Naive thymus-derived CD4-positive, alpha-beta T cell (primary cell): ENCODE data around the gene ETNK2. TPM values are rescaled to one million over a fixed set of nuclear protein-coding genes. Genes with fewer than 3 reads are reported as not detected.
A peak's percentile ranks its signal among the peaks of the same experiment; 100 is the strongest.

Experiments
- ATAC-seq: fragments of 150-1000 bp; cut with Tn5 transposase; 2 replicates; pipeline ENCODE4 v1.10.0; 2021; ENCODE audit warnings: mild to moderate bottlenecking, moderate library complexity
- CTCF ChIA-PET: fragments of 350-600 bp; sonication (Branson Sonifier 250); formaldehyde crosslinking; loops from one replicate; lab custom pipeline; 2021; ENCODE audit warnings: antibody characterized with exemption; lab: Charles Lee
- POLR2A ChIA-PET: fragments of 350-600 bp; sonication (Branson Sonifier 250); formaldehyde crosslinking; loops from one replicate; lab custom pipeline; 2021; ENCODE audit warnings: antibody characterized with exemption, inconsistent platforms; lab: Charles Lee
- DNase-seq, 9 donors: peaks; one replicate each; pipeline versions ENCODE4 v3.0.0 to v3.0.0-alpha.2; 2020 to 2022; ENCODE audit warnings: mixed read lengths in 1 of 9
- H3K27ac ChIP-seq: one replicate; pipeline ENCODE4 v1.7.0; 2013; ENCODE audit warnings: mild to moderate bottlenecking, low read depth, low read length, moderate library complexity
- H3K27me3 ChIP-seq, 2 donors: one replicate each; pipeline ENCODE4 v1.7.0; 2013; ENCODE audit warnings: low read length in 2 of 2, mild to moderate bottlenecking in 2 of 2, moderate library complexity in 2 of 2; ENCODE audit not compliant: control insufficient read depth in 2 of 2, insufficient read depth in 2 of 2
- H3K36me3 ChIP-seq, 3 experiments: 1 replicate in 2 of 3; 2 replicates in 1 of 3; pipeline ENCODE4 v1.7.0; 2013; ENCODE audit warnings: low read length in 3 of 3, mild to moderate bottlenecking in 3 of 3, moderate library complexity in 1 of 3; ENCODE audit not compliant: insufficient read depth in 3 of 3, control insufficient read depth in 2 of 3
- H3K4me1 ChIP-seq, 2 donors: one replicate each; pipeline ENCODE4 v1.7.0; 2013; ENCODE audit warnings: low read length in 2 of 2, mild to moderate bottlenecking in 2 of 2, moderate library complexity in 1 of 2; ENCODE audit not compliant: control insufficient read depth in 2 of 2, insufficient read depth in 2 of 2
- H3K4me3 ChIP-seq: 2 replicates; pipeline ENCODE4 v1.7.0; 2013; ENCODE audit warnings: mild to moderate bottlenecking, low read length
- H3K9me3 ChIP-seq, 3 experiments: 1 replicate in 2 of 3; 2 replicates in 1 of 3; pipeline ENCODE4 v1.7.0; 2013; ENCODE audit warnings: low read length in 3 of 3; ENCODE audit not compliant: control insufficient read depth in 2 of 3
- H3K27ac Mint-ChIP-seq, 9 donors: one replicate each; pipeline ENCODE4 v1.8.0; 2020 to 2022; ENCODE audit warnings: mixed read lengths in 9 of 9, mild to moderate bottlenecking in 8 of 9, moderate library complexity in 5 of 9, inconsistent platforms in 2 of 9
- H3K27me3 Mint-ChIP-seq, 5 donors: one replicate each; pipeline ENCODE4 v1.8.0; 2021 to 2022; ENCODE audit warnings: mixed read lengths in 5 of 5, mild to moderate bottlenecking in 1 of 5
- H3K36me3 Mint-ChIP-seq, 5 donors: one replicate each; pipeline ENCODE4 v1.8.0; 2020 to 2022; ENCODE audit warnings: mixed read lengths in 5 of 5, mild to moderate bottlenecking in 3 of 5, inconsistent platforms in 1 of 5
- H3K4me1 Mint-ChIP-seq, 7 donors: one replicate each; pipeline ENCODE4 v1.8.0; 2020 to 2022; ENCODE audit warnings: mixed read lengths in 7 of 7, mild to moderate bottlenecking in 3 of 7, inconsistent platforms in 1 of 7
- H3K4me3 Mint-ChIP-seq, 10 donors: one replicate each; pipeline ENCODE4 v1.8.0; 2020 to 2022; ENCODE audit warnings: mild to moderate bottlenecking in 10 of 10, mixed read lengths in 10 of 10, moderate library complexity in 6 of 10, inconsistent platforms in 2 of 10
- H3K9me3 Mint-ChIP-seq, 11 donors: one replicate each; pipeline ENCODE4 v1.8.0; 2020 to 2022; ENCODE audit warnings: mixed read lengths in 11 of 11, mild to moderate bottlenecking in 4 of 11, inconsistent platforms in 1 of 11, moderate library complexity in 1 of 11
- intact Hi-C, 2 donors: fragments of 100-400 bp; cut with micrococcal nuclease; formaldehyde crosslinking; loops; one replicate each; pipeline ENCODE4 v1.15.1; 2023
- polyA plus RNA-seq, 2 donors: library from polyadenylated mRNA; unstranded; fragments of 300-500 nt; fragmentation: Illumina TruSeq; gene quantifications; one replicate each; pipeline ENCODE4 v1.2.3, GENCODE V29; 2021
- total RNA-seq, 6 experiments: library from RNA in 5 of 6; stranded (reverse) in 5 of 6; gene quantifications; 1 replicate in 5 of 6; 2 replicates in 1 of 6; pipeline ENCODE4 v1.2.3 and lab custom pipeline; 2021 to 2026

ETNK2 gene
- total and polyA plus RNA-seq, 7 experiments from 2014 or later, result 0.17 to 16.9 (median 4.4) TPM

- Histone ChIP-seq H3K27me3 (no peaks in the 10 kb centered on the region), H3K4me3 (no peak overlapping the region), H3K27ac (no peak overlapping the region), H3K4me1 (no peaks in the 10 kb centered on the region), H3K36me3 (no peaks in the 10 kb centered on the region), H3K9me3 (no peaks in the 10 kb centered on the region)
- CTCF ChIA-PET, result interaction anchor here (1.1 kb wide), 1 partner anchor 17 kb away, joined by 3 read pairs; no protein-coding TSS in a partner anchor
- H3K27me3 Mint-ChIP-seq, result no peaks in the 10 kb centered on the region
- intact Hi-C loops, result no loop called here
- POLR2A ChIA-PET, result no interaction called here
- H3K4me3 Mint-ChIP-seq, result no peak overlapping the region
- H3K9me3 Mint-ChIP-seq, result no peaks in the 10 kb centered on the region
- no peak for DNase-seq
- peaks cover 0 to 5% (median 0%) of the 10 kb centered on the region in 7 donors for H3K4me1 Mint-ChIP-seq
- no peak for ATAC-seq
- H3K36me3 Mint-ChIP-seq, result no peaks in the 10 kb centered on the region
- no peak overlapping the region for H3K27ac Mint-ChIP-seq
Measured at GRCh38 chr1:204112876-204113730, 38.7 kb downstream of the ETNK2 start.

DNA sequence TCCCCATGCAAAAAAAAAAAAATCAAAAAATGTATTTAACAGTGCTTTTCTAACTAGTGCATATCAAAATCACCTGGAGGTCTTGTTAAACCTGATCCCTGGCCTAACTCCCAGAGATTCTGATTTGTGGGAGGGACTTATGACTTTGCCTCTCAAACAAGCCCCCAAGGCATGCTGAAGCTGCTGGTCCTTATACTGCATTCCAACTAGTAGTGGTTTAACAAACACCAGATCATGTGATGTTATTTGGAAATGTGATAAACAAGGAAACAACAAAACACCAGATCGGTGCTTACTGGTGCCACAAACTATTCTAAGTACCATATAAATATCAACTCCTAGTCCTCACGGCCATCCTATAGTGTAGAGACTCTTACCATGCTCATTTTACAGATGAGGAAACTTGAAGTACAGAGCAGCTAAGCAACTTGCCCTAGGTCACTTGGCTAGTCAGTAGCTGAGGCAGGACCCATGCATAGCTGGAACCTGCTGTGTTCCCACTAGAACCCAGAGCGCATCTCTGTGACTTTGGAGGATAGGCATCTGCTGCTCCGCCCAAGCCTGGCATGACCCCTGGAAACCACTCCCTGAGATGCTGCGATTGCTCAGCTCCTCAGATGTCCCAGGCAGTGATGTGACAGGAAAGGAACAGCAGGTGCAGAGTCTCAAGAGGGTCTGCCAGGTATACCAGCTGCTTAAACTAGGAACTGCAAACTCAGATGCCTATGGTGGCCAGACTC, 40.8 kb downstream of the ETNK2 start:
- no peaks in the 10 kb centered on the region for H3K9me3 Mint-ChIP-seq
- no peaks in the 10 kb centered on the region for H3K9me3 ChIP-seq
- POLR2A ChIA-PET, result no interaction called here
- no peak overlapping the region for H3K4me3 ChIP-seq
- ATAC-seq (no peak), DNase-seq (no peak)
- H3K27ac Mint-ChIP-seq, result no peak overlapping the region
- peaks cover 0 to 6% of the 10 kb centered on the region in 2 donors for H3K4me1 ChIP-seq
- no peaks in the 10 kb centered on the region for H3K27me3 ChIP-seq
- H3K4me3 Mint-ChIP-seq, result no peak overlapping the region
- intact Hi-C loops, result no loop called here
- CTCF ChIA-PET, result no interaction called here
- peaks cover 0 to 4% (median 3%) of the 10 kb centered on the region in 5 donors for H3K27me3 Mint-ChIP-seq
- no peak overlapping the region for H3K27ac ChIP-seq
- H3K36me3 ChIP-seq, result no peaks in the 10 kb centered on the region
- H3K4me1 Mint-ChIP-seq, result peaks cover 0 to 5% (median 0%) of the 10 kb centered on the region in 7 donors
- no peaks in the 10 kb centered on the region for H3K36me3 Mint-ChIP-seq

DNA sequence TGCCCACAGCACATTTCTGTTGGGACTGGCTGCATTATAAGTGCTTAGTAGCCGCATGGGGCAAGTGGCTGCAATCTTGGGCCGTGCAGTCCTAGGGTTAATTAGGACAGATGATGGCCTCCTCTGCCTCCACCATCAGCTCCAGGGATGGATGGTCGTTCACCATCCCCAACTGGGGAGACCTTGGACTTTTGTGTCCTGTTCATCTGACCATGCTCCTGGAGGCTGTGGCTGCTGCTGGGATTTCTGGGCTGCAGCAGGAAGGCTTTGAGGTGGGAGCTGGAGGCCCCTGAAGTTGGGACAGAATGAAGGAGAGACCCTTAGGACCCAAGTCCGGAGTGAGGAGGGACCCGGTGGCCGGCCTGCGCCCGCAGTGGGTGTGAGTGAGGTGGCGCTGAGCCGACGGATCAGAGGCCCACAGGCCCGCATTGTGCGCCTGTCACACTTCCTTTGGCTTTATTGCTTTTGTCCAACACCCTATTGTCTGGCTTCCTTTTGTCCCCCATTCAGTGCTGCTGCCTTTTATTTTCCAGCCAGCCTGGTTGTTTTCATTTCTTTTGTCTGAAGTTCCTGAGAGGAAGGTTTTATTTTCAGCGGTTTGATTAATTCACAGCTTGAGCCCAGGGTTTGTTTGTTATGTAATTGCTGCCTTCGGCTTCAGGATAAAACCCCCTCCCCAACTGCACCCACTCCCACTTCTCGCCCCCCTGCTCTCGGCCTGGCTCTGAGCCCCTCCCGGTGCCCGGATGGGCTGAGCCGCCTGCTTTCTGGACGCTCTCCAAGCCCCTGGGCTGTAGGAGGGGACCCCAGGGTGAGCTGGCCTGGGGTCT, 43.3 kb downstream of the ETNK2 start:
- no peak overlapping the region for H3K27ac Mint-ChIP-seq
- CTCF ChIA-PET, result no interaction called here
- ATAC-seq (no peak), DNase-seq (no peak)
- Histone ChIP-seq H3K36me3 (no peaks in the 10 kb centered on the region), H3K4me3 (no peak overlapping the region), H3K27ac (no peak overlapping the region), H3K27me3 (no peaks in the 10 kb centered on the region), H3K4me1 (peaks cover 0 to 31% of the 10 kb centered on the region in 2 donors), H3K9me3 (no peaks in the 10 kb centered on the region)
- no peak overlapping the region for H3K4me3 Mint-ChIP-seq
- H3K9me3 Mint-ChIP-seq, result peaks cover 0 to 3% (median 0%) of the 10 kb centered on the region in 11 donors
- POLR2A ChIA-PET, result no interaction called here
- H3K4me1 Mint-ChIP-seq, result peaks cover 7 to 12% (median 7%) of the 10 kb centered on the region in 7 donors
- peaks cover 0 to 10% (median 4%) of the 10 kb centered on the region in 5 donors for H3K27me3 Mint-ChIP-seq
- no peaks in the 10 kb centered on the region for H3K36me3 Mint-ChIP-seq
- intact Hi-C loops, result no loop called here

GRCh38 chr1:204107892-204108291, 44.0 kb downstream of the ETNK2 start:
- CTCF ChIA-PET, result no interaction called here
- no peak overlapping the region for H3K27ac Mint-ChIP-seq
- intact Hi-C loops, result no loop called here
- no peak for DNase-seq
- H3K36me3 Mint-ChIP-seq, result no peaks in the 10 kb centered on the region
- H3K27ac ChIP-seq, result no peak overlapping the region
- no peak overlapping the region for H3K4me3 Mint-ChIP-seq
- POLR2A ChIA-PET, result no interaction called here
- no peak overlapping the region for H3K4me3 ChIP-seq
- no peaks in the 10 kb centered on the region for H3K27me3 ChIP-seq
- H3K4me1 ChIP-seq, result peaks cover 0 to 37% of the 10 kb centered on the region in 2 donors
- no peaks in the 10 kb centered on the region for H3K36me3 ChIP-seq
- H3K9me3 ChIP-seq, result no peaks in the 10 kb centered on the region
- H3K4me1 Mint-ChIP-seq, result peaks cover 7 to 18% (median 10%) of the 10 kb centered on the region in 7 donors
- no peak for ATAC-seq
- H3K27me3 Mint-ChIP-seq, result peaks cover 0 to 10% (median 4%) of the 10 kb centered on the region in 5 donors
- peaks cover 0 to 3% (median 0%) of the 10 kb centered on the region in 11 donors for H3K9me3 Mint-ChIP-seq

DNA sequence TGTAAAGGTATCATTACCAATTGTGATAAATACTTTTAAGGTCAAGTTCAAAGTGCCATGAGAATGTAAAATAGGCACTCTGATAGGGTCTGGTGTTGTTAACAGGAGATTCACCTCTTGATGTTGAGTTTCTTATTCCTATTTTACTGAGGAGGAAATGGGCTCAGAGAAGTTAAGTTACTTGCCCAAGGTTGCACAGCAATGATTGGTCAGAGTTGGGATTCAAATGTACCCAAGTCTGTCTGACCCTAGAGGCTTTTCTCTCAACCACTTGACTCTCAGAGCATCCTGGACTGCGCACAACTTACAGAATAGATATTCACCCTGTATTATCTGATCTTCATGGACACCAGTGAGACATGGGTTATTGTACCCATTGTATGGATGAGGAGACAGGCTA, 45.0 kb downstream of the ETNK2 start:
- H3K27ac Mint-ChIP-seq, result no peak overlapping the region
- peaks cover 7 to 27% (median 17%) of the 10 kb centered on the region in 7 donors for H3K4me1 Mint-ChIP-seq
- Histone ChIP-seq H3K9me3 (no peaks in the 10 kb centered on the region), H3K36me3 (no peaks in the 10 kb centered on the region), H3K4me1 (peaks cover 0 to 48% of the 10 kb centered on the region in 2 donors), H3K4me3 (no peak overlapping the region), H3K27me3 (no peaks in the 10 kb centered on the region), H3K27ac (no peak overlapping the region)
- ATAC-seq, result no peak
- POLR2A ChIA-PET, result no interaction called here
- DNase-seq, result no peak
- H3K36me3 Mint-ChIP-seq, result peaks cover 0 to 2% (median 0%) of the 10 kb centered on the region in 5 donors
- H3K4me3 Mint-ChIP-seq, result no peak overlapping the region
- intact Hi-C loops, result no loop called here
- CTCF ChIA-PET, result no interaction called here
- peaks cover 0 to 12% (median 4%) of the 10 kb centered on the region in 5 donors for H3K27me3 Mint-ChIP-seq
- H3K9me3 Mint-ChIP-seq, result peaks cover 0 to 3% (median 0%) of the 10 kb centered on the region in 11 donors

DNA sequence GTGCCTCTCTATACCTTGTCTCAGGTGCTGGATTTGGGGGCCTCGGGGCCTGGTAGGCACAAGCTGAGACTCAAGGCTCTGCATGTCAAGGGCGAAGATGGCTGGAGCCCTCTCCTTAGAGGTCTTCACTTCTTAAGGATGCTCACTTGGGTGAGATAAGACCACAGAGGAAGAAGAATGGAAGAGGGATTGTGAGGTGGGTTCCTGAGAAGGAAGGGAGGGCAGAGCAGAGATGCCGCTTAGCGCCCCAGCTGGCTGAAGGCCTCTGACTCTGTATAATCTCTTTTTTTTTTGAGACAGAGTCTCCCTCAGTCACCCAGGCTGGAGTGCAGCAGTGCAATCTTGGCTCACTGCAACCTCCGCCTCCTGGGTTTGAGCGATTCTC, 46.7 kb downstream of the ETNK2 start:
- Histone ChIP-seq H3K4me3 (no peak overlapping the region), H3K27ac (no peak overlapping the region), H3K4me1 (peaks cover 0 to 51% of the 10 kb centered on the region in 2 donors), H3K27me3 (no peaks in the 10 kb centered on the region), H3K36me3 (no peaks in the 10 kb centered on the region), H3K9me3 (no peaks in the 10 kb centered on the region)
- Mint-ChIP-seq H3K27ac (peak overlapping the region in 3 of 9 donors; percentile 30 to 78 (median 68)), H3K36me3 (peaks cover 0 to 2% (median 0%) of the 10 kb centered on the region in 5 donors), H3K4me3 (peak overlapping the region in 2 of 10 donors; percentile 4 to 6), H3K27me3 (peaks cover 0 to 17% (median 4%) of the 10 kb centered on the region in 5 donors), H3K4me1 (peaks cover 7 to 27% (median 17%) of the 10 kb centered on the region in 7 donors), H3K9me3 (peaks cover 0 to 3% (median 0%) of the 10 kb centered on the region in 11 donors)
- POLR2A ChIA-PET, result no interaction called here
- CTCF ChIA-PET, result no interaction called here
- ATAC-seq (no peak), DNase-seq (no peak)
- intact Hi-C loops, result no loop called here
